ENCODE results near the gene SLC39A11.

SLC39A11 gene

GRCh38 chr17:72861811-72862210 lies 230.7 kb downstream of the SLC39A11 start:
- Histone ChIP-seq H3K36me3 (ENCODE audit: control insufficient read depth, insufficient read depth, low read length) (no peaks in the 10 kb centered on the region), H3K4me3 (replicated peaks; ENCODE audit: low read depth, low read length) (no peak overlapping the region), H3K27me3 (replicated peaks; ENCODE audit: control insufficient read depth, insufficient read depth, low read length) (no peaks in the 10 kb centered on the region)
- TF ChIP-seq CTCF (IDR thresholded peaks at IDR 0.05; ENCODE audit: insufficient read depth, low read length, poor library complexity, severe bottlenecking), result no peak
- no peak for DNase-seq (ENCODE audit: extremely low read depth, insufficient read length)

- Histone ChIP-seq H3K4me3 (replicated peaks; ENCODE audit: low read depth, low read length) (no peak overlapping the region), H3K36me3 (ENCODE audit: control insufficient read depth, insufficient read depth, low read length) (no peaks in the 10 kb centered on the region), H3K27me3 (replicated peaks; ENCODE audit: control insufficient read depth, insufficient read depth, low read length) (no peaks in the 10 kb centered on the region)
- no peak for TF ChIP-seq CTCF (IDR thresholded peaks at IDR 0.05; ENCODE audit: insufficient read depth, low read length, poor library complexity, severe bottlenecking)
- no peak for DNase-seq (ENCODE audit: extremely low read depth, insufficient read length)
Measured at GRCh38 chr17:72860778-72861177, 231.7 kb downstream of the SLC39A11 start.

- TF ChIP-seq CTCF (IDR thresholded peaks at IDR 0.05; ENCODE audit: insufficient read depth, low read length, poor library complexity, severe bottlenecking), result no peak
- H3K27me3 ChIP-seq (replicated peaks; ENCODE audit: control insufficient read depth, insufficient read depth, low read length), result no peaks in the 10 kb centered on the region
- H3K4me3 ChIP-seq (replicated peaks; ENCODE audit: low read depth, low read length), result no peak overlapping the region
- DNase-seq (ENCODE audit: extremely low read depth, insufficient read length), result no peak
- no peaks in the 10 kb centered on the region for H3K36me3 ChIP-seq (ENCODE audit: control insufficient read depth, insufficient read depth, low read length)
Measured at GRCh38 chr17:72858826-72859495, 233.5 kb downstream of the SLC39A11 start.

- DNase-seq (ENCODE audit: extremely low read depth, insufficient read length), result no peak
- Histone ChIP-seq H3K36me3 (ENCODE audit: control insufficient read depth, insufficient read depth, low read length) (no peaks in the 10 kb centered on the region), H3K27me3 (replicated peaks; ENCODE audit: control insufficient read depth, insufficient read depth, low read length) (no peaks in the 10 kb centered on the region), H3K4me3 (replicated peaks; ENCODE audit: low read depth, low read length) (no peak overlapping the region)
- no peak for TF ChIP-seq CTCF (IDR thresholded peaks at IDR 0.05; ENCODE audit: insufficient read depth, low read length, poor library complexity, severe bottlenecking)
Measured at GRCh38 chr17:72853440-72854415, 238.8 kb downstream of the SLC39A11 start.

- Histone ChIP-seq H3K36me3 (ENCODE audit: control insufficient read depth, insufficient read depth, low read length) (no peaks in the 10 kb centered on the region), H3K4me3 (replicated peaks; ENCODE audit: low read depth, low read length) (no peak overlapping the region), H3K27me3 (replicated peaks; ENCODE audit: control insufficient read depth, insufficient read depth, low read length) (no peaks in the 10 kb centered on the region)
- no peak for DNase-seq (ENCODE audit: extremely low read depth, insufficient read length)
- TF ChIP-seq CTCF (IDR thresholded peaks at IDR 0.05; ENCODE audit: insufficient read depth, low read length, poor library complexity, severe bottlenecking), result no peak
Measured at GRCh38 chr17:72852277-72852938, 240.1 kb downstream of the SLC39A11 start.
